ENCODE data around the gene UFSP1.

Gene UFSP1

DNA sequence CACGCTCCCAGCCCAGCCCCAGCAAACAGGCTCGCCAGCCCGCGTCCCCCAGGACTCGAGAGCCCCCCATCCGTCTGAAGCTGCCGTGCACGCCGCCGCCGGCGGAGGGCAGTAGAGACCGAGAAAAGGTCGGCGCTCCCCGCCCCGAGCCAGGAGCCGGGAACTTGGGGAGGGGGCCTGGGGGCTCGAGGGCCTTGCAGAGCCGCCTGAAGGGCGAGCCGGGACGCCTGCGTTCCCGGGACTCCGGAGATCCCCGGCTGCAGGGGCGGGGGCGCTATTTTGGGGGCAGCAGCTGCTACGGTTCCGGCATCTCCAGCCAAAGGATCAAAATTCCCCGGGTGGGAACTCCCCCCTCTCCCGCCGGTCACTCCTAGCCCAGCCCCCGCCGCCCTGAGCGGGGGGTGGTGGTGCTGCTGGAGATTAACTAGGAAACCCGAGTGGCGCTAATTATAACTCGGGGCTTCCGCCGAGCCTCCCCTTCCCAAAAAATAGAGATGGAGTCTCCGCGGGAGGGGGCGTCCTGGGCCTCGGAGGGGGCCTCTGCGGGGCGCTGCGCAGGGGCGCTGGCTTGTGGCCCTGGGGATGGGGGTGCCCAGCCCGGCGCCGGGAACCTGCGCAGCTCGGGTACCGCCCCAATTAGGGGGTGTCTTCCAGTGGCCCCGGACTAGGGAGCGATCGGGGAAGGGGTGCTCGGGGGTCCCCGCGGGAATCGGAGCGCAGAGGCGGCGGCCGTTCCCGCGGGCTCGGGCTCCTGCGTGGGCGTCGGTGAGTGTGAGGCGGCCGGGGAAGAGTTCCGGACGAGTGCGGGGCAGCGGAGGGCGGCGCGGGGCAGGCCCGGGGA lies 5.6 kb upstream of the UFSP1 start:
- peak; percentile 57 for DNase-seq

DNA sequence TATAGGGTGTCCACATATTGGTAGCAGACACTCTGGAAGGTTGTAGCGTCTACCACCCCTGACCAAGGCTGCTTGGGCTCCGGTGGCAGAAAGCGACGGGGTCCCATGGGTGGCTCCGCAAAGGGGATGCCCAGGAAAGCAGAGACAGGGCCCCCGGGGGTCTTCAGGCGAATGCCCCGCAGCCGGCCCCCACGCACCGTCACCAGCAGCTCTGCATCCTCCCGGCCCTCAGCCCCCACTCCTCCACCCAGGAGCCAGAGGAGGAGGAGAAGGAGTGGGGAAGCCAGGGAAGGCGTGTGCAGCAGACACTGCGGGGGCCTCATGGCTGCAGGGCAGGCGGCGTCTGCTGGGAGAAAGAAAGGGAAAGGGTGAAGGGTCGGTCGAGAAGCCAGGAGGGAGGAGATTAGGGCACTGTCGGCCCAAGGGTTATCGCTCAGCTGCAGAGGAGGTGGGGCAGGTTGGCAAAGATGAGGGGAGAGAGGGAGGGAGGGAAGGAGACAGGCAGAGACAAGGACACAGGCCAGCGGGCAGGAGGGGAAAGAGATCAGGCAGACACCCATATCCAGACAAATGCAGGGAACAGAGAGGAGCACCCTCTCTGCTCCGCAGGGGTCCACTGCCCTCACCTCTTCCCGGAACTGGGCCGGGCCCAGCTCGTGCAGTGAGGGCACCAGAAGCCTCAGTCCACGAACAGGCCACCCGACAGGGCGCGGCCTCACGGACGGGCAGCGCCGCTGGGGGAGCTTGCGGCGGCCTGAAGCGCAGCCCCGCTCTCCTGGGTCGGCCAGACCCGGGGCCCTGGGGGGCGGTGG lies 4.6 kb upstream of the UFSP1 start:
- no peak for DNase-seq

DNA sequence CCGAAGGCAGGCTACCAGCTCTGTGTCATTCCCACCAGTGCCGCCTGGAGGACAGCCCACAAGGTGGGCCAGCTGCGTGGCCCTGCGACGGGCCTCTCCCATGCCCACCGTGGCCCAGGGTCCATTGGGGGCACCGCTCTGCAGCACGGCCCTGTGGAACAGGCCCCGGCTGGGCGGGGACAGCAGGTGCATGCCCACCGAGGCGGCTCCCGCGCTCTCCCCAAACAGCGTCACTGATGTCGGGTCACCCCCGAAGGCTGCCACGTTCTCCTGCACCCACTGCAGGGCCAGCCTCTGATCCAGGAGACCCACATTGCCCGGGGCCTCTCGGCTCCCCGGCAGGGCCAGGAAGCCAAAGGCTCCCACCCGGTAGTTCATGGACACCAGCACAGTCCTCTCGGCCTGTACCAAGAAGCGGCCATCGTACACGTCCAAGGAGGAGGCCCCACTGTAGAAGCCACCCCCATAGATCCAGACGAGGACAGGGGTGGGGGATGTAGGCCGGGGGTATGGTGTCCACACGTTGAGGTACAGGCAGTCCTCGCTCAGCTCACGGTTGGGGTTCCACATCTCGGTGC lies 3.9 kb upstream of the UFSP1 start:
- no peak for DNase-seq

DNA sequence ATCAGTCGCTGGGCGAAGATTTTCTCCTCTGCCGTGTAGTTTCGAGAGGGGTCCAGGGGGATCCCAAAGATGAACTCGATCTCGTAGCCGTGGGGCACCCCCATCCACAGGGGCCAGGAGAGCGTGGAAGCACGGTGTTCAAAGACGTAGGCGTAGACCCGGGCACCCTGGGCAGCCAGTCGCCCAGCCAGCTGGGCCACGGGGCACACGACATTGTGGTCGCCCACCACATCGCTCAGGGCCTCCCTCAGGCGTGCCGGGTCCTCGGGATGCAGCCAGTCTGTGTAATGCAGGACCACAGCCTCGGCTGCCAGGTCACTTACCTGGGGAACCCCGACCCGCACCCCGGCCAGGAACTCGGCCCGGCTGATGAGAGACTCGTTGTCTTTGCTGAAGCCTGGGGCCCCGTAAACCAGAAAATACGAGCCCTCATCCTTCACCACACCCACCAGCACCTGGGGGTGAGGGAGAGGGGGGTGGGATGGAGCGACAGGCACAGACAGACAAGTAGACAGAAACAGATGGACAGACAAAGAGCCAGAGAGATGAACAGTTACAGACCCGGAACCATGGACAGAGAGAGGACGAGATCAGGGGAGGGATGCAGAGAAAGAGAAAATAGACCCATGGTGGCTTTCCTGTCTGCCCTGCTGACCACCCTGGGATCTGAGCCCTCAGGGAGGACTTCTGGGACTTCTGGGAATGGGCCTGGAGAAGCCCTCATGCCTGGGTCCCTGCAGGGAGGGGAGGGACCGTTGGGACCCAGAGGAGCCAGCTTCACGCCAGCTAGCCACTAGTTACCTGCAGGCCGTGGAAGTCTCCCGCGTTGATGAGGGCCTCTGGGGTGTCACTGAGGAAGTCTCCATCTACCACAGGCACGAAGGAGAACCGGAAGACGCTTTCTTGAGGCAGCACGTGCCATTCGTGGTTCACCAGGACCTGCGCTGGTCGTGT lies 3.1 kb upstream of the UFSP1 start:
- no peak for DNase-seq

DNA sequence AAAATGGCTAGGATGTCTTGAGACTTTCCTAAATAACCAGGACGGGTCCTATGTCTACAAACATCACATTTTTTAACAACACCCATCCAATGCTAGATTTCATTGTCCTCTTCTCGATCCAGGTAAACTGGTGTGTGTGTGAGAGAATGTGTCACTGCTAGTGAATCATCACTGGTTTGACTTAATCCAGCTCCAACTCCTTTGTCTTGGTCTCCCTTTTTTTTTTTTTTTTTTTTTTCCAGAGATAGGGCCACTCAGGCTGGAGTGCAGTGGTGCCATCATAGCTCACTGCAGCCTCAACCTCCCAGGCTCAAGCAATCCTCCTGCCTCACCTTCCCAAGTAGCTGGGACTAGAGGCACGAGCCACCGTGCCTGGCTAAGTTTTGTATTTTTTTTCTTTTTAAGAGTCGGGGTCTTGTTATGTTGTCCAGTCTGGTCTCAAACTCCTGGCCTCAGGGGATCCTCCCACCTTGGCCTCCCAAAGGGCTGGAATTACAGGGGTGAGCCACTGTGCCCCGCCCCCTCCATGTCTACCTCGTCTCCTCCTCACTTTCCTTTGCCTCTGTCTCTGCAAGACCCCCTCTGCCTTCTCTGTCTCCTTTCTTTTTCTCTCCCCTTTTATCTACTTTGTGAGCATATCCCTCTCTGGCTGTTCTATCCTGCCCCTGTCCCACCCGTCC lies 2.2 kb upstream of the UFSP1 start:
- DNase-seq, result no peak

DNA sequence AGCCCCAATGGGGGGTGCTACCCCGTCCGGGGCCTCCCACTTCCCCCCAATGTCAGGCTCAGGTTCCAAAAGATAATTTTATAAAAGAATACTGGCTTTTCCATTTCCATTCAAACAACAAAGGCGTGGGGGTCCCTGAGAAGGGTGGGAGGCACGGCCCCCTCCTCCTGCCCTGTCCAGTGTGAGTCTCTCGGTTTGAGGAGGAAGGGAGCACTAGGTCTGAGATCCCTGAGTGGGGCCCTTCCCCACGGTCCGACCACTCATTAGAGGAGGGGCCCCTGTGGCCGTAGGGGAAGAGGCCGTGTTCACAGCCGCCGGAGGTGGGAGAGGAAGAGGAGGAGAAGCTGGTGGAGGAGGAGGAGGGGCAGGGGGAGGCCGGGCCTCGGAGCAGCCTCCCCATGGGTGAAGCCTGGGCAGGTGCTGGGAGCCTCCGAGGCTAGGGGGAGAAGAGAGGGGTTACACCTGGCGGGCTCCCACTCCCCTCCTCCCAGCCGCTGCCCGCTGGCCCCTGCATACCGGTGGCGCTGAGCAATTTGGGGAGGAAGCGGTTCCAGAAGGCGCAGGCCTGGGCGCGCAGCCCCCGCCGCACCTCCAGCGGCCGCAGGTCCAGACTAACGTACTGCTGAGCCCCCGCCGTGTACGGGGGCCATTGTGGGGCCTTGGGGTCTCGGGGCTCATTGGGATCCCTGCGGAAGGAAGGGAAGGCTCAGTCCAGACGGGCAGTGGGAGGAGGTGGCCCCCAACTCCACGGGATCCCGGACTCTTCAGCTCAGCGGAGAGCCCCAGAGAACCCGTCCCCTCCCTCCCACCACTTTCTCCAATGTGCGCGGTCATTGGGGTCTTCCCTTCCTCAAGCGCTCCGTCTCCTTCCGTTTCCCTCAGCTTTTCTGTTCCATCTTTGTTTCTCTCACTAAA lies 1.4 kb upstream of the UFSP1 start:
- DNase-seq, result no peak

DNA sequence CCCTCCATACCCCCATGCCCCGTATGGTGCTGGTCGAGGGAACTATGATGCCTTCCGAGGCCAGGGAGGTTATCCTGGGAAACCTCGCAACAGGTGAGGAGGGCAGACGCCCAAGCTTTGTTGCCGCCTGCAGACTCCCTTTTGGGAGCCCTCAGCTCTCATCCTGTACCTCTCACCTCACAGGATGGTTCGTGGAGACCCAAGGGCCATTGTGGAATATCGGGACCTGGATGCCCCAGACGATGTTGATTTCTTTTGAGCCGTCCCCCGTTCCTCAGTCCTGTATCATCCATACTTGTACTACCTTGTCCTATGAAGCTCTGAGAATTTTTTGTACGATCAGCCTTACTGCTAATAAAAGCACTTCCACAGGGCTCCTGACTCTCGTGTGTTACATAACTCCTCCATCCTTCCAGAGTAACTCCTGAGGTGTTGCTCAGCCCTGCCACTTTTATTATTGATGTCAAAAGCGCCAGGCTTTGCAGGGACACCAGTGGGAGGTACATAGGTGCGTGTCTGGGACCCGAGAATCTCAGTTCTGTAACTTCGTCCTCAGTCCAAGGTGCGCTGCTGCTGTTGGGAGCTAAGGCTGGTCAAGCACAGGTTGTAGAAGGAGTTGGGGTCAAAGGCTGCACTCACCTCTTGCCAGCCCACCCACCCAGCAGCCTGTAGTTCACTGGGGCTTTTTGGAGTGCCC lies 1.1 kb downstream of the UFSP1 start:
- DNase-seq, result no peak

DNA sequence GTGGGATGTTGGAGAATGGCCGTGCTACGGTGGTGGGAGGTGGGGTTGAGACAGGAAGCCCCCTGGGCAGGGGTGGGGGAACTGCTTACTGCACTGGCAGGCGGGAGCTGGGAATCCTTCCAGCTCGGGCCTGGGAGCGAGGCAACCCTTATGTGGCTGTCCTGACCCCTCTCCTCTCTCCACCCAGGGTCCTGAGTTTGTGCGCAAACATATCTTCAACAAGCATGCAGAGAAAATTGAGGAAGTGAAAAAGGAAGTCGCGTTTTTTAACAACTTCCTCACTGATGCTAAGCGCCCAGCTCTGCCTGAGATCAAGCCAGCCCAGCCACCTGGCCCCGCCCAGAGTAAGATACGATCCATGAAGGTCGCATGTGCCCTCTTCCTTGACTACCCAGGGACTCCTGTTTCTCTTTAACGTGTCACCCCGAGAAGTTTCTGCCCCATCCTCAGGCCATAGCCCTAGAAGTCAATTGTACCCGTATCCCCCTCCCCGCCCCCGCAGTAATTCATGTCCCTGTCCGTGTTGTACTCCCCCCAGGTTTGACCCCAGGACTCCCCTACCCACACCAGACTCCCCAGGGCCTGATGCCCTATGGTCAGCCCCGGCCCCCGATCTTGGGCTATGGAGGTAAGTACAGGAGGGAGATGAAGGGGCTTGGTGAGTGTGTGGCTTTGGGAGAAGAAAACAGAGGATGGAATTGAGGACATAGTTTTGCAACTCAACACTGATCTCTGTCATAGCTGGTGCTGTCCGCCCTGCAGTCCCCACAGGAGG lies 1.8 kb downstream of the UFSP1 start:
- no peak for DNase-seq

DNA sequence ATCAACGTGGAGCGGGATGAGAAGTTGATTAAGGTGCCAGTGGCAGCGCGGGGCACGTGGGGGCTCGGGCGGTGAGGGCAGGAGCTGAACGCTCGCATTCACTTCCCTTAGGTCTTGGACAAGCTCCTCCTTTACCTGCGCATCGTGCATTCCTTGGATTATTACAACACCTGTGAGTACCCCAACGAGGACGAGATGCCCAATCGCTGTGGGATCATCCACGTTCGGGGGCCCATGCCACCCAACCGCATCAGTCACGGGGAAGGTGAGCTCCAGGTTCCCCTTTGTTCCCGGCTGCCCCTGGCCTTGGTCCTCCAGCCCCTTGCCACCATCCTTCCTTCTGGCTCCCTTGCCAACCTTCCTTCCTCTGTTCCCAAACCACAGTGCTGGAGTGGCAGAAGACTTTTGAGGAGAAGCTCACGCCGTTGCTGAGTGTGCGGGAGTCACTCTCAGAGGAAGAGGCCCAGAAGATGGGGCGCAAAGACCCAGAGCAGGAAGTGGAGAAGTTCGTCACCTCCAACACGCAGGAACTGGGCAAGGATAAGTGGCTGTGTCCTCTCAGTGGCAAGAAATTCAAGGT lies 2.5 kb downstream of the UFSP1 start:
- DNase-seq, result no peak

DNA sequence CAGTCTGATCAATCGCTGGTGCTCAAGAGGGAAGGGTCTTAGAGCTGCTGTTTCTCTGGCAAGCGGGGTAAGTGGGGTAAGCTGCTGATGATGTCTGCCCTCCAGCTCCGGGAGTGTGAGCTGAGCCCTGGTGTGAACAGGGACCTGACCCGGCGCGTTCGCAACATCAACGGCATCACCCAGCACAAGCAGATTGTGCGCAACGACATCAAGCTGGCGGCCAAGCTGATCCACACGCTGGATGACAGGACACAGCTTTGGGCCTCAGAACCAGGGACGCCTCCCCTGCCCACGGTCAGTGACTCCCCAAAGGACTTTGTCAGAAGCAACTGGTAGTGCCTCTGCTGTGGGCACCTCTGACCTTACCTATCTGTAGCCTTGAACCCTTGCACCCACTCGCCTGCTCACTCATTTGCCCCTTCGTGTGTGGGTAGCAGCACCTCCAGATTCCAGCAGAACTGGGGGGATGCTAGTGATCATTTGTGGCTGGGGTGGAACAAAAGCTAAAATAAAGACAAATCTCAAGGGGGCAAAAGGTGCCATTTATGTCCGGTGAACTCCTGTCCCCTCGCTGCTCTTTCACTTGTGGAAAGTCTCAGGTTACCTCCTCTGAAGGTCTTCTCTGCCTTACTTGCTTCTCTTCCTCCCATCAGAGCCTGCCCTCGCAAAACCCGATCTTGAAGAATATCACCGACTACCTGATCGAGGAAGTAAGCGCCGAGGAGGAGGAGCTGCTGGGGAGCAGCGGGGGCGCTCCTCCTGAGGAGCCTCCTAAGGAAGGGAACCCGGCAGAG lies 3.2 kb downstream of the UFSP1 start:
- no peak for DNase-seq

DNA sequence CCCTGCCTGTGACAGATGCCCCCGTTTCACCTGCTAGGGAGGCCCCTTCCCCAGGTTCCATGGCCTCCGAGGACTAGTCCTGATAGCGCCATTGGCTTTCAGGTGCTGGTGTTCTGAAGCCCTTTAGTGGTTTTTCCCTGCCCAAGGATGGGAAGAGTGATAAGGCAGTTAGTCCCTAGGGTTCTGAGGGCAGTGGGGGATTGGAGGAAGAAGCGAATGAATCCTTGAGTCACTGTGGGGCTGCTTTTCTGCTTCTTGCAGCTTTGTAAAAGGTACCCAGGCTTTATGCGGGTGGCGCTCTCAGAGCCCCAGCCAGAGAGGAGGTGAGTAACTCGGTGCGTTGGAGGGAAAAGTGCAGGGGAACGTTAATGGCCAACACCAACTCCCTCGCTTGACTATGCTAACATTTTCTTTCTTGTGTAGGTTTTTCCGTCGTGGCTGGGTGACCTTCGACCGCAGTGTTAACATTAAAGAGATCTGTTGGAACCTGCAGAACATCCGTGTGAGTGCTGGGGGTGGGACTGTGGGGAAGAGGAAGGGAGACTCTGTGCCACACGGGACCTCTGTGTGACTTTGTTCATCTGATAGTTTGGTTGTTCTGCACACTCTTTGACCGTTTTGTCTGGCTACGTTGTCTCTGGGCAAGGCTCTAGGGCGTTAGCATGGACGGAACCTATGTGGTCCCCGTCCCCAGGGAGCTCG lies 3.9 kb downstream of the UFSP1 start:
- DNase-seq, result no peak

DNA sequence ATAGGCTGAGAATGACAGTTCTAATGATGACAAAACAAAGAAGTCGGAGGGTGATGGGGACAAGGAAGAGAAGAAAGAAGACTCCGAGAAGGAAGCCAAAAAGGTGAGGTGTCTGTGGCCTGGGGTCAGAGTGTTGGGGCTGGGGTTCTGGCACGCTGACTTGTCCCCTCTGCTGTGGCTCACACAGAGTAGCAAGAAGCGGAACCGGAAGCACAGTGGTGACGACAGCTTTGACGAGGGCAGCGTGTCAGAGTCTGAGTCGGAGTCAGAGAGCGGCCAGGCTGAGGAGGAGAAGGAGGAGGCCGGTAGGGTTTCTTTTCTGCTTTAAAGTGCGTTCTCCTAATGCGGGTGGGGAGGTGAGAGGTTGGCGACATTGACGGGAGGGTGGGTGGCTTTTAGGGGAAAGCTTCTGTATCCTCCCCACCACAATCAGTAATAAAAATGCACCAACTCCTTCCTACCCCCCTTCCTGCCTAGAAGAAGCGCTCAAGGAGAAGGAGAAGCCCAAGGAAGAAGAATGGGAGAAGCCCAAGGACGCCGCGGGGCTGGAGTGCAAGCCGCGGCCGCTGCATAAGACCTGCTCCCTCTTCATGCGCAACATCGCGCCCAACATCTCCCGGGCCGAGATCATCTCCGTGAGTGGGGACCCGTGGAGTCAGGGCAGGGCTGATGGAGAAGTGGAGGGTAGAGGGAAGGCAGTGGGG lies 4.6 kb downstream of the UFSP1 start:
- DNase-seq, result no peak

DNA sequence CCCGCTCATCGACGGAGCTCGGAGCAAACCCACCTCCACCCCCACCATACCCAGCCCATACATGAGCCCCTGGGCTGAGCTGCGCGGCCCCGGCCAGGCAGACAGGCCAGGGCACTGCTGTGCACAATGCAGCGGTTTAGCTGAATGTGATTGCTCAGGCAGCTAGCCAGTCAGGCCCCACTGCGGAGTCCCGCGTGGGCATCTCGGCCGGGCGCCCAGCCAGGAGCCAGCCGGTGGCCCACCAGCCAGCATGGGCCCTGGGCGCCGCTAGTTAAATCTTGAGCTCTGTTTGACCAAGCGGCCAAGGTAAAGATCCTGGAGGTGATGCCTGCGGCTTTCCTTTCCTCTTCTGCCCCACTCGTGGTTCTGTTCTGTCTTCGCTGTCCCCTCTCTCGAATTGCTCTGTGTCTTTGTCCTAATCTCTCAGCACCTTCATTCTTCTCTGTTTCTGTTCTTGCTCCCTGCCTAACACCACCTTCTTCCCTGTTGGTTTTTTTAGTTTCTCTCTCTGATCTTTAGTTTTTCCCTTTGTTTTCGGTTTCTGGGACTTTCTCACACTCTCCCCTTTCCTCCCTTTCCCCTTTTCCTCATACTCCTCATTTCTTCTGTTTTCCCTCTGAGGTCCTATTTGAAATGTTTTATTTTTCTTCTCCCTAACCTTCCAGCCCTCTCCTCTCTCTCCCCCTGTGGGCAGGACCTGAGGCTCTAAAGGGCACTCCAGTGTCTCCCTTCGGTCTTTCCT lies 6.6 kb downstream of the UFSP1 start:
- no peak for DNase-seq

DNA sequence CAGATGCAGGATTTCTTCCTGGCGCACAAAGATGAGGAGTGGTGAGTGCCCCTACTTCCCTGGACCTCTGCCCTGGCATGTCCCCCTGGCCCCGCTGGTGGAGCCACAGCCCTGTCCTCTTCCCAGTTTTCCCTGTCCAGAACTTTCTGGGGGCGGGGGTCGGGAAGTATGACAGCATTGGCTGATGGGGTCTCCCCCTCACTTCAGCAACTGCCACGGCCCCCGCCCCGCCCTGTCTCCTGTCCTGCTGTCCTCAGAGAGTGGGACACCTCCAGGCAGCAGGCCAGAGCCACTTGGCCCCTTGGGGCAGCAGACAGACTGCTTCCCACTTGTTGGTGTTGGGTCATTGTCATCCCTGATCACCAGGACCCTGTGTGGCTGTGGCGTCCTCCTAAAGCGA lies 7.3 kb downstream of the UFSP1 start:
- DNase-seq, result no peak

DNA sequence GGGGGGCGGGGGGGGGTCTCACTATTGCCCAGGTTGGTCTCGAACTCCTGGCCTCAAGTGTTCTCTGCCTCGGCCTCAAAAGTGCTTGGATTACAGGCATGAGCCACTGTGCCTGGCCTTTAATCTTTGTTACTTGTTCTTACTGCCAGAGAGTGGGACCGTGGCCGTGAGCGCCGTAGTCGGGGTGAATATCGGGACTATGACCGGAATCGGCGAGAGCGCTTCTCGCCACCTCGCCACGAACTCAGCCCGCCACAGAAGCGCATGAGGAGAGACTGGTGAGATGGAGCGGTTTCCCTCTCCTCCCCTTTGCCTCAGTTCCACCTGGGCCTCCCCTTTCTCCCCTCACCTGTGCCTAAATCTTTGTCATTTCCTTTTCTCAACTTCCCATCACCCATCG lies 8.4 kb downstream of the UFSP1 start:
- no peak for DNase-seq

DNA sequence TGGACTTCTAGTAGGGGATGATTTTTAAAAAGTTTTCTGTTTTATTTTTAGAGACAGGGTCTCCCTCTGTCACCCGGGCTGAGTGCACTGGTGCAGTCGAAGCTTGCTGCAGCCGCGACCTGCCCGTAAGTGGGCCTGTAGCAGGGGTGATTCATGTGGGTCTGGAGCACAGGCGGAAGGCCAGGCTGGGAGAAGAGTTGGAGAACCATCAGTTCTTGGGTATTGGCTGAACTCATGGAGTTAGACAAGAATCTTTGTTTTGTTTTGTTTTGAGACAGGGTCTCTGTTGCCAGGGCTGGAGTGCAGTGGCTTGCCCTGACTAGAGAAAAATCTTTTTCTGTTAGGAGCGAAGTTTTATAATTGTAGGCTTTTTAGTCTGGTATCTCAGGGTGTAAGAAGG lies 8.9 kb downstream of the UFSP1 start:
- no peak for DNase-seq
